IPS-18c (cell line): ENCODE results near the gene NOS1AP.
"Not testable (repeated sequence)": the region's sequence is repeated elsewhere in the genome, so short reads cannot be mapped to it uniquely, and the experiment has no call there.

ENCODE experiments used
- H3K4me3 ChIP-seq: 2 replicates; pipeline ENCODE4 v1.7.0; 2013; ENCODE audit warnings: low read depth, mild to moderate bottlenecking, low read length, moderate library complexity; ENCODE audit not compliant: insufficient read depth
- H3K9me3 ChIP-seq: one replicate; pipeline ENCODE4 v1.6.1; 2013; ENCODE audit warnings: mild to moderate bottlenecking, low read length, moderate library complexity; ENCODE audit not compliant: control insufficient read depth, insufficient read depth

NOS1AP gene

GRCh38 chr1:162191396-162192305 lies 122.2 kb downstream of the NOS1AP start:
- Histone ChIP-seq H3K4me3 (no peak overlapping the region), H3K9me3 (no peaks in the 10 kb centered on the region)

DNA sequence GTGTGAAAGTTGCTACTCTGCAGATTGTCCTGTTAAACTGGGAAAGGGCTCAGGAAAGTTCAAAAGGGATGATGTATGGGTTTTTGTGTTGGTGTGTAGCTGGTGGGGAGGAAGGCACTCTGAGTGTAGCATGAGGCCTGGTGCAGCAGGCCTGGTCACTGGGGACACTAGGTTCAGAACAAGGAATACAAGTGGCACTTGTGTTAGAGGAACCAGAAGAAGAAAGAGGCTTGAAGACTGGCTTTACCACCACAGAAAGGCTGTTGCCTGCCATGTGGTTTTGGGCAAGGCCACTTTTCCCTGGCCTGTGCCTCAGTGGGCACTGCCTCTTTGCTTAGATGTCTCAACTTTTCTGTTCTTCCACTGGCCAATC lies 122.8 kb downstream of the NOS1AP start:
- no peak overlapping the region for H3K4me3 ChIP-seq
- no peaks in the 10 kb centered on the region for H3K9me3 ChIP-seq

DNA sequence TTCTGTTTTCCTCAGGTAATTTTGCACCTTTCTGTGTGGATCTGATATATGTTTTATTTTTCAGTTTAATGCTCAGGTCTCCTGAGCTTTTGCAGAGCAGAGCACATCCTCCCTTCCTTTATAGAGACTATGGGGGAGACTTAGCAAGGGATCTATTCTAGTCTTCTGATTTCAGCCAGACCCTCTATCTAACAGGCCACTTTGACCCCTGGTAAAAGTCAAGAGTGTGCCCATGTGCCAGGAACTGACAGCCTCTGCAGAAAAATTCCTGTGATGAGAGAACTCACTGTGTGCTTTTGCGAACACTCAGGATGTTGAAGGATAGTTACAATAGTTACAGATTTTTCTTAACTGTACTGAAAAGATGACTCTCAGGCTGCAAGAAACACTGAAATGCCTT lies 123.3 kb downstream of the NOS1AP start:
- no peak overlapping the region for H3K4me3 ChIP-seq
- H3K9me3 ChIP-seq: no peaks in the 10 kb centered on the region

- Histone ChIP-seq H3K9me3 (no peaks in the 10 kb centered on the region), H3K4me3 (no peak overlapping the region)
These were observed 123.7 kb downstream of the NOS1AP start for GRCh38 chr1:162193221-162193620.

- H3K9me3 ChIP-seq: no peaks in the 10 kb centered on the region
- H3K4me3 ChIP-seq: no peak overlapping the region
These were observed 124.3 kb downstream of the NOS1AP start for GRCh38 chr1:162193815-162194214.

DNA sequence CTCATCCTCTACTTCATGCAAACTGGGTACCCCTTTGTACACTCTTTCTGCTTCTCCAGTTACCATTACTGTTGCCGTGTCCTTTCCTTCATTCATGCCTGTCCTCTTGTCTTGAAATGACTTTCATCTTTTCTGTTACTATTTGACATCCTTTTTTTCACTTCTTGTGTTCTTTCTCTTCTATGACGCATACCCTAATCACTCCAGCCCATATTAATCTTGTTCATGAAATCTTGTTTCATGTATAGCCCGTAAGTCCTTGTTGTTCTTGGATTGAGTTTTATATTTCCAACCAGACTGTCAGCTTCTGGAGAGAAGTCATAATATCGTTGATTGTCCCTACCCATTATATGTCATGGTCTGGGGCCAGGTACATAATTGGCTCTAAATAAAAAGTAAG lies 126.1 kb downstream of the NOS1AP start:
- Histone ChIP-seq H3K9me3 (no peaks in the 10 kb centered on the region), H3K4me3 (no peak overlapping the region)

GRCh38 chr1:162196387-162196786 lies 126.9 kb downstream of the NOS1AP start:
- Histone ChIP-seq H3K4me3 (no peak overlapping the region), H3K9me3 (no peaks in the 10 kb centered on the region)

- Histone ChIP-seq H3K4me3 (no peak overlapping the region), H3K9me3 (no peaks in the 10 kb centered on the region)
These were observed 127.6 kb downstream of the NOS1AP start for GRCh38 chr1:162197041-162197531.

GRCh38 chr1:162197615-162198421 lies 128.3 kb downstream of the NOS1AP start:
- Histone ChIP-seq H3K9me3 (no peaks in the 10 kb centered on the region), H3K4me3 (no peak overlapping the region)

DNA sequence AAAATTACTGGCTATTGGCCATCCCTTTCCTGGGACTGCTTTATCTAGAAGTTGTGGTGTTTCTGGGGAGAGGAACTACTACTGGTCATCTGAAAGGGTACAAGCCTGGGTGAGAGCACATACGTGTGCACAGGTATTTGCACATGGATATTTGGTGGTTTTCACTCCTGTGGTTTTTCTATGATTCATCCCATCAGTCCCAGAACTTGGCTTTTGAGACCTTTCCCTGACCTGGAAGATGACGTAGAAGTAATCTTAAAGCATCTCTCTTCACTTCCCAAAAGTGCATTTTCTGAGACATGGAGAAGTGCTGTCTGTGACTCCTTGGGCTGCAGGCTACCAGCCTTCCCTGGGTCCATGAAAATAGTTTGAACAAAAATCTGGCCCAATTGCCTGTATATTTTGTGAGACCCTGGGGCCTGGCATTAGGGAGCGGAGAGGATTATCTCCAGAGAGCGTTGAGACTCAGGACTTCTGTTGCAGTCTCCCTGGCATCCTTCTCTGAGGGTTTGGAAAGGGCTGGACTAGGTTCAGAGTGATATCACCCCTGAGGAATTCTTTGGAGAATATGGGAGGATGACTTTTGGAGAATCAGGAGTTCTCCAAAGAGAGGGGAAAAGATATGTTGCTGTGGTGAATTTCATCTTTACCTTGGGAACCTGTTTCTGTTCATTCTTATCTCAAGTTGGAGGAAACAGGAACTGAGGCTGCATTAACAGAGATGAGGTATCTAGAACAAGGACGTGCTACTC lies 130.8 kb downstream of the NOS1AP start:
- Histone ChIP-seq H3K4me3 (no peak overlapping the region), H3K9me3 (no peaks in the 10 kb centered on the region)

DNA sequence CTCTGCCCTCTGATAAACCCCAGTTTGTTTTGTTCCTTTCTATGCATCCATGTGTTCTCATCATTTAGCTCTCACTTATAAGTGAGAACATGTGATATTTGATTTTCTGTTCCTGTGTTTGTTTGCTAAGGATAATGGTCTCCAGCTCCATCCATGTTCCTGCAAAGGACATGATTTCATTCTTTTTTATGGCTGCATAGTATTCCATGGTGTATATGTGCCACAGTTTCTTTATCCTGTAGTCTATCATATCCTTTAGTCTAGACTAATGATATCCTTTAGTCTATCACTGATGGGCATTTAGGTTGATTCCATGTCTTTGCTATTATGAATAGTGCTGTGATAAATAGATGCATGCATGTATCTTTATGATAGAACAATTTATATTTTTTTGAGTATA lies 131.6 kb downstream of the NOS1AP start:
- H3K4me3 ChIP-seq, H3K9me3 ChIP-seq: not testable (repeated sequence)

DNA sequence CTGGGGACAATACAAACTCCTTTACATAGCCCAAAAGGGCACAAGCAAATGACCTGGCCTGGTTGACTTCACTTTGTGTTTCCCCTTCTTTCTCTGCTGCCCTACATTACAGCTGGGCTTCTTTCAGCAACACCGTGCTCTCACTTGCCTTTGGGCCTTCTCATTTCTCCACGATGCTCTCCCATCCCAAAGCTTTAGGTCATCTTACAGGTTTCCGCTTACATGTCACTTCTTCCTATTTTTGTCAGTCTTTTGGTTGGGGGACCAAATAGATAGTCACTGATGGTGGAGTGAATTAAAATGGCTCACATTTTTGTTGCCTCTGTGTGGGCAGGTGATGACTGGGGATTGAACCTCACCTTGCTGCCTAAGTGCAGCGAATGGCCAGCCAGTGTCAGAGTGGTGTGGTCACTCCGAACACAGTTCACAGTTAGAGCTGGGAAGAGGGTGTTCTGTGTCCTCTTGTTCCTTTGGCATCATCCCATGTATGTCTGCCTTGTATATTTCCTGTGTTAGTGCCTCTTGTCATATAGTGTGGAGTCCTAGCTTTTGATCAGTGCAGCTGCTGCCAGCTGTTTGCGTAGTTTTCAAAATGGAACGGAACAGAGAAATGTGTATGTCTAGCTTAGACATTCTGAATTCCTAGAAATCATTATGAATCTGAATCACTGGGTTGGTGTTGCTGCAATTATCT lies 134.8 kb downstream of the NOS1AP start:
- H3K4me3 ChIP-seq: no peak overlapping the region
- H3K9me3 ChIP-seq: no peaks in the 10 kb centered on the region

DNA sequence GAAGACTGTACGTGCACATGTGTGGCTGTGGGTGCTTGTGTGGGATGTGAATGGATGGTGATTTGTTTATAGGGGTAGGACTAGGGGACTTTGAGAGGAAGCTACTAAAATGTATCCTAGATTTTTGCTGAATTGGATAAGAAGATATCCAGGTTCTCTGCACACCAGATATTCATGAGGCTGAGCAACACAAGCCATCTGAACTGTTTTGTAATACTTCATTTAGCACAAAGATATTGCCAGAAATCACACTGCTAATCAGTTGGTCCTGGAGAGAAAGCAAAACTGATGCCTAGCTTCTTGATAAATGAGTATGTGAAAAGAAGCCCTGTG lies 135.3 kb downstream of the NOS1AP start:
- H3K9me3 ChIP-seq: no peaks in the 10 kb centered on the region
- no peak overlapping the region for H3K4me3 ChIP-seq

- no peaks in the 10 kb centered on the region for H3K9me3 ChIP-seq
These were observed 136.8 kb downstream of the NOS1AP start for GRCh38 chr1:162206300-162206699.

DNA sequence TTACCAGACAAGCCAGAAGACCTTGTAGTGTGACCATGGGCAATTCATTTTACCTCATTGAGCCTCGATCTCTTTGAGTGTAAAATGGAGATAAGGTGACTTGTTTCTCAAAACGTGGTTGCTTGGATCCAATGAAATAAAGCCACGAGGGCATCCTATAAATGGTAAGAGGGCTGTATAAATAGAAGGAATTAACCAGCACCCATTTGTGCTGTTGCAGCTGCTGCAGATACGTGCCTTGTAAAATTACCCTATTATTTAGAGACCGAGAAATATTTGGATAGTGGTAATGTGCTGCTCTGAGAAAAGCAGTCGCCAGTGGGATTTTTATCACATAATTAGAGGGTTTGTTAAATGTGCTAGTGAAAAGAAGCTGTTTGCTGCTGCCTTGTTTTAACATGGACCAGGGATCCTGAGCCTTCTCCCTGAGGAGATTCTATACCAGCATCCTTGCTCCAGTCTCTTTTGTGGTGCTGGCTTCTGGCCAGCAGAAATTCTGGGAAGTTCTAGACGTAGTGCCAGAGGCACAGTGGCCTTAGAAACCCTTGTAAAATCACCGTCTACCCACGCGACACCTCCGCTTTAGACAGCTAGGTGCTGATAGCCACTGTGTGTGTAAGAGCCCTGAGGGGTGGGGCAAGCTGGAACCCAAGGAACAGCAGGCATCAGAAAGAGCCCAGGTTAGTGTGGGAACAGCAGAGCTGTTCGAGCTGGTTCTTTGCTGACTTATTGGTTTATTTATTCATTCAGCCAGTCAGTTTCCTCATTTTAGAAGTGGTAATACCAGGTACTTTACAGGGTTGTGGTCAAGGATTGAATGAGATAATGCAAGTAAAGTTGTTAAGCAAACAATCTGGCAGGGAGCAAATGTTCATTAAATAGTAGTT lies 137.5 kb downstream of the NOS1AP start:
- Histone ChIP-seq H3K9me3 (no peaks in the 10 kb centered on the region), H3K4me3 (no peak overlapping the region)

More at GRCh38 chr1:162206300-162206699, 136.8 kb downstream of the NOS1AP start:
- H3K4me3 ChIP-seq: no peak overlapping the region

GRCh38 chr1:162207862-162208261 lies 138.4 kb downstream of the NOS1AP start:
- H3K4me3 ChIP-seq: no peak overlapping the region
- no peaks in the 10 kb centered on the region for H3K9me3 ChIP-seq
